Ovary (tissue), 3 donors: Measurements from ENCODE around the gene PER2.

ENCODE experiments used
- POLR2A ChIP-seq: fragments of 450-650 bp; IDR thresholded peaks from one replicate; pipeline ENCODE4 v1.6.1; 2017; ENCODE audit warnings: antibody characterized with exemption, mild to moderate bottlenecking, moderate library complexity
- TF ChIP-seq, protein P1 (sequence below), 3 donors: fragments of 450-650 bp in 2 of 3; fragments of 200-600 bp in 1 of 3; IDR thresholded peaks; one replicate each; pipeline versions ENCODE4 v1.5.1 to v1.8.0; 2016 to 2022; ENCODE audit warnings: antibody characterized with exemption in 3 of 3, mild to moderate bottlenecking in 1 of 3
- donor health status: DM: no; HTN: no; CAD: no.

DNA sequence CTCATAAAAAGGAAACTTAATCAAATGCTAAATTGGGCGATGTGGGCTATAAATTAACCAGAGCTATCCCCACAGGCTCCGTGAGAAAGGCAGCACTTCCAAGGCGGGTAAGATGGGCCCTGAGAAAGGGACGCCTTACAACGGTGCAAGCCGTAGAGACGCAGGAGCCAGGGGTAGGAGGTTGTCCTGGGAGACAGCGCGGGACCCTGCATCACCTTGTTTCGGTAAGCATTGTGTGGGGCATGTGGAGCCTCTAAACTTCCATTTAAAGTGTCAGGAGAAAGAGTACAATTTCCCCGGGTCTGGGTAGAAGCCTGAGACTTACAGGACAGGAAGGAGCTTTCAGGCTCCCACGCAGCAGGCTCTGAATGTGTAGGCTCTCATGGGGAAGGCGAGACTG is 1.2 kb upstream of the PER2 start:
- no peak for TF ChIP-seq POLR2A
- TF ChIP-seq, protein P1, sequence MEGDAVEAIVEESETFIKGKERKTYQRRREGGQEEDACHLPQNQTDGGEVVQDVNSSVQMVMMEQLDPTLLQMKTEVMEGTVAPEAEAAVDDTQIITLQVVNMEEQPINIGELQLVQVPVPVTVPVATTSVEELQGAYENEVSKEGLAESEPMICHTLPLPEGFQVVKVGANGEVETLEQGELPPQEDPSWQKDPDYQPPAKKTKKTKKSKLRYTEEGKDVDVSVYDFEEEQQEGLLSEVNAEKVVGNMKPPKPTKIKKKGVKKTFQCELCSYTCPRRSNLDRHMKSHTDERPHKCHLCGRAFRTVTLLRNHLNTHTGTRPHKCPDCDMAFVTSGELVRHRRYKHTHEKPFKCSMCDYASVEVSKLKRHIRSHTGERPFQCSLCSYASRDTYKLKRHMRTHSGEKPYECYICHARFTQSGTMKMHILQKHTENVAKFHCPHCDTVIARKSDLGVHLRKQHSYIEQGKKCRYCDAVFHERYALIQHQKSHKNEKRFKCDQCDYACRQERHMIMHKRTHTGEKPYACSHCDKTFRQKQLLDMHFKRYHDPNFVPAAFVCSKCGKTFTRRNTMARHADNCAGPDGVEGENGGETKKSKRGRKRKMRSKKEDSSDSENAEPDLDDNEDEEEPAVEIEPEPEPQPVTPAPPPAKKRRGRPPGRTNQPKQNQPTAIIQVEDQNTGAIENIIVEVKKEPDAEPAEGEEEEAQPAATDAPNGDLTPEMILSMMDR (IDR thresholded peaks at IDR 0.05), result no peak
